ENCODE measurements around the gene CETP. TPM values are rescaled to one million over a fixed set of nuclear protein-coding genes. Genes with fewer than 3 reads are reported as not detected.

Gene CETP
- total and polyA plus RNA-seq, 9 of the 15 experiments (the other 6 are each of a cell fraction or from before 2014, with no cell fraction given) = 0.07 to 0.11 TPM; not detected in 7

- WGBS (ENCODE audit: insufficient coverage, low coverage, missing lambda C conversion rate) = 84% methylated on average over 15 of the region's 15 CpGs
- H3K27ac ChIP-seq (ENCODE audit: extremely low read depth, low read depth, low read length) = peak overlapping the region; percentile 91; the same call in 2 of the 3 replicates
- H4K20me1 ChIP-seq (replicated peaks; ENCODE audit: control insufficient read depth, insufficient read depth, low read length) = peaks cover 18% of the 10 kb centered on the region; the same call in 1 of the 2 replicates
- no peaks in the 10 kb centered on the region for H3K9me1 ChIP-seq (ENCODE audit: control insufficient read depth, insufficient read depth, low read length)
- BruUV-seq (replicated peaks) = no TSS peak
- no peaks in the 10 kb centered on the region for H3K9me3 ChIP-seq (replicated peaks; ENCODE audit: control insufficient read depth, insufficient read depth, low read depth, low read length)
- no peak for ATAC-seq
- no peak for DNase-seq (ENCODE audit: extremely low read depth in 1 of 4, low spot score in 3 of 4)
- H3K79me2 ChIP-seq (ENCODE audit: control insufficient read depth, insufficient read depth, low read length) = peaks cover 39% of the 10 kb centered on the region
- peaks cover 17 to 22% of the 10 kb centered on the region in 2 experiments; a peak in 4 of 5 replicates for H3K4me1 ChIP-seq (replicated peaks in 1 of 2; ENCODE audit: control insufficient read depth in 2 of 2, insufficient read depth in 2 of 2, low read length in 2 of 2)
- peak overlapping the region; percentile 98; the same call in 1 of the 2 replicates for H3K4me2 ChIP-seq (ENCODE audit: insufficient read depth, low read length)
- H2AFZ ChIP-seq (ENCODE audit: low read depth, low read length) = peak overlapping the region; percentile 88
- ChIA-PET CTCF (ENCODE audit: low intra/inter-chr PET ratio) (no interaction called here), POLR2A (interaction anchor here (0.6 to 6.1 kb wide), 10 partner anchors 12 to 316 kb away, joined by 3 to 102 read pairs (median 6); no protein-coding TSS in a partner anchor)
- H3K27me3 ChIP-seq (ENCODE audit: control insufficient read depth in 2 of 2, insufficient read depth in 2 of 2, low read length in 2 of 2) = no peaks in the 10 kb centered on the region
- H3K36me3 ChIP-seq (ENCODE audit: control insufficient read depth, insufficient read depth, low read length) = peaks cover 20% of the 10 kb centered on the region; the same call in 2 of the 3 replicates
- H3K9ac ChIP-seq (ENCODE audit: insufficient read depth in 1 of 2, low read depth in 2 of 2, low read length in 2 of 2) = peak overlapping the region; percentile 3 to 91; a peak in 3 of 4 replicates
- in situ Hi-C loops (cut with MboI) (no loop called here), intact Hi-C loops (cut with micrococcal nuclease) (loop anchor here (5.0 kb wide), 1 partner anchor 58 kb away; no protein-coding TSS in a partner anchor)
- no peak overlapping the region for H3K4me3 ChIP-seq
- FAIRE-seq = no peak
- TF ChIP-seq PKNOX1 (IDR thresholded peaks at IDR 0.05) (peak; percentile 71; the same call in 1 of the 2 replicates), BRCA1 (IDR thresholded peaks at IDR 0.05) (no peak), BRCA1 (CRISPR knock-in tag; IDR thresholded peaks at IDR 0.05) (no peak), NR2C2 (CRISPR knock-in tag; IDR thresholded peaks at IDR 0.05) (0 out of 2 replicates have a peak, but pooled peaks have one; percentile 30), NR2C2 (tag; IDR thresholded peaks at IDR 0.05) (no peak), ARNT (IDR thresholded peaks at IDR 0.05) (no peak), ZFP36 (IDR thresholded peaks at IDR 0.05; ENCODE audit: low read depth, low read length, partially characterized antibody) (no peak), ZNF589 (CRISPR knock-in tag; IDR thresholded peaks at IDR 0.05; ENCODE audit: low read depth) (no peak), HNRNPK (IDR thresholded peaks at IDR 0.05; ENCODE audit: low read depth, low read length, poor library complexity, severe bottlenecking) (no peak), ZNF274 (IDR thresholded peaks at IDR 0.05; ENCODE audit: borderline replicate concordance, low read depth, low read length) (no peak), ZNF75A (CRISPR knock-in tag; IDR thresholded peaks at IDR 0.05) (no peak), NELFE (IDR thresholded peaks at IDR 0.05; ENCODE audit: insufficient read depth, insufficient read length) (no peak), ZKSCAN8 (CRISPR knock-in tag; IDR thresholded peaks at IDR 0.05) (no peak; the same call in 1 of the 2 replicates), ILF3 (IDR thresholded peaks at IDR 0.05; ENCODE audit: borderline replicate concordance) (no peak), KLF13 (tag; IDR thresholded peaks at IDR 0.05; ENCODE audit: borderline replicate concordance, low read depth) (no peak), CREBBP (IDR thresholded peaks at IDR 0.05; ENCODE audit: low read depth, low read length) (no peak), SNAPC5 (CRISPR knock-in tag; IDR thresholded peaks at IDR 0.05) (no peak), ZNF232 (CRISPR knock-in tag; IDR thresholded peaks at IDR 0.05) (no peak)
These were observed 31.1 kb upstream of the CETP start for GRCh38 chr16:56930486-56931270.

Measured in K562 (cell line).